ENCODE data around the gene CNTNAP2.

DNA sequence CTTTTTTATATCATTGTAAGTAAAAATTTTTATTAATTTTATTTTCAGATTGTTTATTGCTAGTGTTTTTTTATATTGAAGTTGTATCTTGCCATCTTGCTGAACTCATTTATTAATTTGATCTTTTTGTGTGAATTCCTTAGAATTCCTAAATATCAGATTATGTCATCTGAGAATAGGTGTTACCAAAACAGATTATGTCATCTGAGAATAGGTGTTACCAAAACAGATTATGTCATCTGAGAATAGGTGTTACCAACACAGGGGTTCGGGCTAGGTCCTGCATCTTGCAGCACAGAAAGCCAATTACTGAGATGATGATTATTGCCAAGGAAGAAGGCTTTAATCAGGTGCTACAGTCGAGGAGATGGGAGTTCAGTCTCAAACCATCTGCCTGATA, 383.4 kb downstream of the CNTNAP2 start:
- TF ChIP-seq CTCF (IDR thresholded peaks at IDR 0.05), result no peak
- no peak for TF ChIP-seq POLR2A (IDR thresholded peaks at IDR 0.05)

Measured in uterus (tissue), 2 donors.